SK-N-SH treated with all-trans-retinoic acid at 6 μM for 48 hours (cell line): Measurements from ENCODE around the gene GEMIN7.

ENCODE experiments used
- ARNTL ChIP-seq: fragments of 450-650 bp; formaldehyde crosslinking; IDR thresholded peaks from 2 replicates; pipeline ENCODE4 v1.5.0; 2020; ENCODE audit warnings: low read depth, mild to moderate bottlenecking, moderate library complexity, borderline replicate concordance
- CREB5 ChIP-seq: fragments of 250-450 bp; sonication (Bioruptor Pico); IDR thresholded peaks from 2 replicates; pipeline ENCODE4 v1.5.1; 2020; ENCODE audit warnings: low read depth, mild to moderate bottlenecking, moderate library complexity
- CSRNP3 ChIP-seq: fragments of 250-450 bp; sonication (Bioruptor Pico); IDR thresholded peaks from 2 replicates; pipeline ENCODE4 v1.5.1; 2021; ENCODE audit warnings: mild to moderate bottlenecking, moderate library complexity
- ESRRG ChIP-seq: fragments of 250-450 bp; sonication (Bioruptor Pico); IDR thresholded peaks from 2 replicates; pipeline ENCODE4 v1.6.1; 2021; ENCODE audit warnings: mild to moderate bottlenecking
- PATZ1 ChIP-seq: fragments of 250-450 bp; sonication (Bioruptor Pico); IDR thresholded peaks from 2 replicates; pipeline ENCODE4 v1.8.0; 2020; ENCODE audit warnings: mild to moderate bottlenecking, moderate library complexity, borderline replicate concordance
- RARB ChIP-seq: fragments of 250-450 bp; sonication (Bioruptor Pico); IDR thresholded peaks from 2 replicates; pipeline ENCODE4 v1.8.0; 2021; ENCODE audit warnings: mild to moderate bottlenecking, moderate library complexity
- SNAI2 ChIP-seq: fragments of 250-450 bp; sonication (Bioruptor Pico); IDR thresholded peaks from 2 replicates; pipeline ENCODE4 v1.5.0; 2020; ENCODE audit warnings: mild to moderate bottlenecking, moderate library complexity
- TCF4 ChIP-seq: fragments of 250-450 bp; sonication (Bioruptor Pico); IDR thresholded peaks from 2 replicates; pipeline ENCODE4 v1.8.0; 2021; ENCODE audit warnings: mild to moderate bottlenecking, moderate library complexity, borderline replicate concordance
- TOX ChIP-seq: fragments of 250-450 bp; sonication (Bioruptor Pico); IDR thresholded peaks from 2 replicates; pipeline ENCODE4 v1.8.0; 2021; ENCODE audit warnings: mild to moderate bottlenecking, moderate library complexity, borderline replicate concordance
- TSHZ2 ChIP-seq: fragments of 250-450 bp; sonication (Bioruptor Pico); IDR thresholded peaks from 2 replicates; pipeline ENCODE4 v1.5.0; 2020; ENCODE audit warnings: mild to moderate bottlenecking, moderate library complexity
- ZC3H10 ChIP-seq: fragments of 250-450 bp; sonication (Bioruptor Pico); IDR thresholded peaks from 2 replicates; pipeline ENCODE4 v1.5.1; 2021; ENCODE audit warnings: mild to moderate bottlenecking, moderate library complexity
- ZFP30 ChIP-seq: fragments of 450-650 bp; formaldehyde crosslinking; IDR thresholded peaks from 2 replicates; pipeline ENCODE4 v1.5.0; 2022; ENCODE audit warnings: mild to moderate bottlenecking, moderate library complexity
- ZNF565 ChIP-seq: fragments of 450-650 bp; formaldehyde crosslinking; conservative IDR thresholded peaks from 2 replicates; pipeline ENCODE4 v1.5.0; 2020; ENCODE audit warnings: low read depth, mild to moderate bottlenecking, moderate library complexity
- ZNF70 ChIP-seq: fragments of 450-650 bp; formaldehyde crosslinking; IDR thresholded peaks from 2 replicates; pipeline ENCODE4 v1.5.0; 2020; ENCODE audit warnings: mild to moderate bottlenecking, moderate library complexity

GRCh38 chr19:45139286-45140143, 60.5 kb downstream of the GEMIN7 start:
- no peak for TF ChIP-seq TSHZ2
- TF ChIP-seq PATZ1 (CRISPR knock-in tag), result no peak
- no peak for TF ChIP-seq CSRNP3 (CRISPR knock-in tag)
- no peak for TF ChIP-seq CREB5 (CRISPR knock-in tag)
- TF ChIP-seq RARB, result no peak
- no peak for TF ChIP-seq ZC3H10 (CRISPR knock-in tag)
- no peak for TF ChIP-seq ZFP30
- TF ChIP-seq ARNTL (CRISPR knock-in tag), result no peak
- no peak for TF ChIP-seq TCF4
- no peak for TF ChIP-seq ZNF70
- TF ChIP-seq TOX (CRISPR knock-in tag), result no peak
- TF ChIP-seq ESRRG (CRISPR knock-in tag), result no peak
- no peak for TF ChIP-seq ZNF565 (CRISPR knock-in tag)
- TF ChIP-seq SNAI2 (CRISPR knock-in tag), result no peak
